IPS-15b (cell line): ENCODE measurements around the gene TCTN1.
"Not testable (repeated sequence)": the region's sequence is repeated elsewhere in the genome, so short reads cannot be mapped to it uniquely, and the experiment has no call there.

Experiments
- H3K27me3 ChIP-seq: one replicate; pipeline ENCODE4 v1.6.1; 2013; ENCODE audit warnings: low read length; ENCODE audit not compliant: control insufficient read depth, insufficient read depth
- H3K36me3 ChIP-seq: one replicate; pipeline ENCODE4 v1.6.1; 2013; ENCODE audit warnings: low read length; ENCODE audit not compliant: control insufficient read depth, insufficient read depth
- H3K4me1 ChIP-seq: one replicate; pipeline ENCODE4 v1.6.1; 2013; ENCODE audit warnings: mild to moderate bottlenecking, low read length; ENCODE audit not compliant: control insufficient read depth, insufficient read depth
- H3K4me3 ChIP-seq: one replicate; pipeline ENCODE4 v1.5.1; 2013; ENCODE audit warnings: low read depth, low read length
- H3K9ac ChIP-seq: one replicate; pipeline ENCODE4 v1.6.1; 2013; ENCODE audit warnings: low read depth, mild to moderate bottlenecking, low read length
- H3K9me3 ChIP-seq: one replicate; pipeline ENCODE4 v1.6.1; 2013; ENCODE audit warnings: mild to moderate bottlenecking, low read length; ENCODE audit not compliant: control insufficient read depth, insufficient read depth

The TCTN1 gene

DNA sequence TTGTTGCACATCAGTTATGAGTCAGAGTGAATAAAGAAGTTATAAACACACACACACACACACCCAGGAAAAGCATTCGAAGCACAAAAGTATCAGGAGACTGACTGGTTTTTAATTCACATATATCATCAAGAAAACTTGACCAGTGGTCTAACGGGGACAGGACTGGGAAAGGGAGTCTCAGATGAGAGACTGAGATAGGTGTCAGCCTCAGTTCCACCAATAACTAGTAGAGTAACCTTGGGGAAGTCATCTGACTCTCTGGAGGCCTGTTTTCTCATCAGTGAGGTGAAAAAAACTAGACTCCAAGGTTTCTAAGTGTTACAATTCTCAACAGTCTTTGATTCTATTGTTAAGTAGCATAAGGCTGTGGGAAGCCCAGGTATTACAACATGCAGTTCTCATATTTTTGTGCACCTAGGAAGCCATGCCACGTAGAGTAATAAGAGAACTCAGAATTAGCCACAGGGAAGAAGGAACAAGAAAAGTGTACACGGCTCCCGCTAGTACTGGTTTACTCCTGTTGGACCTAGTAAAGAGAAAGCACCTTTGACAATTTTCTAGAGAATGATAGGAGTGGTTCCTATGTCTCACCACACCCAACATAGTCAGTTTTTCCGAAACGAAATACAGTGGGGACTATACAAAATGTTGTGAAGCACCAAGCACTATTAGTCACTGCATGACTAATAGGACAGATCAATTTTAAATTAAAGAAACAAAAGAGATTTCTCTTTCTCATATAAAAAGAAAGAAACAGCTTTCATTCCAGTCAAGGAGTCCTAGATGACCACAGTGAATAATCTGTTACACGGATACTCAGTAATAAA lies 35.9 kb upstream of the TCTN1 start:
- Histone ChIP-seq H3K9ac (no peak overlapping the region), H3K36me3 (no peaks in the 10 kb centered on the region), H3K9me3 (no peaks in the 10 kb centered on the region), H3K4me1 (peaks cover 5% of the 10 kb centered on the region), H3K4me3 (no peak overlapping the region), H3K27me3 (no peaks in the 10 kb centered on the region)

DNA sequence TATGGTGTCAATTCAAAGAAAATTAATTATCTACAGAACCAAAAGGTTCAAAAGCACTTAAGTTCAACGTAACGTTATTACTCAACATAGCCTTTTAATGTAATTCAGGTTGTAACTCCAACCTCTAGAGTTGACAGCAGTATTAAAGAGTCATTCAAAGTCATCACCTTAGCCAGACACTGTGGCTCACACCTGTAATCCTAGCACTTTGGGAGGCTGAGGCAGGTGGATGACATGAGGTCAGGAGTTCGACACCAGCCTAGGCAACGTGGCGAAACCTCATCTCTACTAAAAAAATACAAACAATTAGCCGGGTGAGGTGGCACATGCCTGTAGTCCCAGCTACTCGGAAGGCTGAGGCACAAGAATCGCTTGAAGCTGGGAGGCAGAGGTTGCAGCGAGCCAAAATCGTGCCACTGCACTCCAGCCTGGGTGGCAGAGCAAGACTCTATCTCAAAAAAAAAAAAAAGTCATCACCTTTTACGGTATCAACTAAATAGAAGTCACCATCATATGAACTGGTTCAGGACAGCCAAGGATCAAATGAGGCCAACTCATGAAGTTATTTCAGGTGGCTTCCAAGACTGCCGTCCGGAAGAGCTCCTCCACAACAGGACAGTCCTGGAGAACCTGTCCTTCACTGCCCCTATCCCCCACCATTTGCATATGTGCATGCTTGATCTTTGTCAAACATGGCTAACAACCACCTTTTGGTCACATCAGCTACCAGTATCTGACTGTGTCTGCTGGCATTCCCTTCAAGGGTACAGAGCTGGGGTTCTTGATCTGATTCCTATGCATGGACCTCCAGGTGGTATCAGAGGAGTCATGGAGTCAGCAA lies 35.0 kb upstream of the TCTN1 start:
- Histone ChIP-seq H3K4me3 (peak overlapping the region; percentile 3), H3K9me3 (no peaks in the 10 kb centered on the region), H3K9ac (no peak overlapping the region), H3K27me3 (no peaks in the 10 kb centered on the region), H3K4me1 (peaks cover 5% of the 10 kb centered on the region), H3K36me3 (no peaks in the 10 kb centered on the region)

DNA sequence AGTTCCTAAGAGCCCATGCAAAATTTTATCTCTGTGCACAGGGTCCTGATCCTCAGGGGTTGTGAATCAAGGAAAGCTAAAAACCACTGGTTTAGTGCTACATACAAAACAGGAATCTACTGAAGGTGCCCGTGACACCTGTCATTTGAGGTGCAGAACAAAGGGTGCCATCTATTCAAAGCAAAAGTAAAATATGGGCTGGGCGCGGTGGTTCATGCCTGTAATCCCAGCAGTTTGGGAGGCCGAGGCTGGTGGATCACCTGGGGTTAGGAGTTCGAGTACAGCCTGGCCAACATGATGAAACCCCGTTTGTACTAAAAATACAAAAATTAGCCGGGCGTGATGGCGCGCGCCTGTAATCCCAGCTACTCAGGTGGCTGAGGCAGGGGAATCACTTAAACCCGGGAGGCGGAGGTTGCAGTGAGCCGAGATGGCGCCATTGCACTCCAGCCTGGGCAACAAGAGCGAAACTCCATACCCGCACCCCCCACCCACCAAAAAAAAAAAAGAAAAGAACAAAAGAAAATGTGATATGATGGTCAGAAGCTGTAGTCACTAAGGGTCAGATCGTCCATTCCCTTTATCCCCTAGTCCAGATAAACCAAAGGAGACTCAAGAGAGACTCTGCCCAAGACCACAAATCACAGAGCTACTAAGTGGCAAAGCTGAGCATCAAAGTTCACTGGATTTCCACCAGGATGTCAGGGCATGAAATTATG lies 34.2 kb upstream of the TCTN1 start:
- Histone ChIP-seq H3K27me3 (no peaks in the 10 kb centered on the region), H3K4me1 (peaks cover 5% of the 10 kb centered on the region), H3K36me3 (no peaks in the 10 kb centered on the region), H3K9ac (no peak overlapping the region), H3K9me3 (no peaks in the 10 kb centered on the region), H3K4me3 (peak overlapping the region; percentile 3)

DNA sequence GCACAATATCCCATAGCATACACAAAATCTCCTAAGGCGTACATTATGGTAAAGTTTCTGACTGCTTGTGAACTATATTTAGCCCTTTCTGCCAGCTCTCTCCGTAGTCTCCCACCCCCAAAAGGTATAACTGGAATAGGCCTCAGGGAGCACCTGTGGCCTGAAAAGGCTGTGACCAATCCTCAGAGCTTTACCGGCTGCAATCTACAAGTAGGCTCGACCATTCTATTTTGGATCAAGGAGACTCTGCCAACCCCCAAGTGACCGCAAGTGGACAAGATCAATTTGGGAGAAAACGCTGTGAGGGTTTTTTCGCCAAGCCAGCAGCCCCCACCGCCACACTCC lies 32.0 kb upstream of the TCTN1 start:
- H3K9me3 ChIP-seq, result no peaks in the 10 kb centered on the region
- no peaks in the 10 kb centered on the region for H3K27me3 ChIP-seq
- peaks cover 5% of the 10 kb centered on the region for H3K4me1 ChIP-seq
- peak overlapping the region; percentile 72 for H3K9ac ChIP-seq
- peak overlapping the region; percentile 91 for H3K4me3 ChIP-seq
- H3K36me3 ChIP-seq, result no peaks in the 10 kb centered on the region

DNA sequence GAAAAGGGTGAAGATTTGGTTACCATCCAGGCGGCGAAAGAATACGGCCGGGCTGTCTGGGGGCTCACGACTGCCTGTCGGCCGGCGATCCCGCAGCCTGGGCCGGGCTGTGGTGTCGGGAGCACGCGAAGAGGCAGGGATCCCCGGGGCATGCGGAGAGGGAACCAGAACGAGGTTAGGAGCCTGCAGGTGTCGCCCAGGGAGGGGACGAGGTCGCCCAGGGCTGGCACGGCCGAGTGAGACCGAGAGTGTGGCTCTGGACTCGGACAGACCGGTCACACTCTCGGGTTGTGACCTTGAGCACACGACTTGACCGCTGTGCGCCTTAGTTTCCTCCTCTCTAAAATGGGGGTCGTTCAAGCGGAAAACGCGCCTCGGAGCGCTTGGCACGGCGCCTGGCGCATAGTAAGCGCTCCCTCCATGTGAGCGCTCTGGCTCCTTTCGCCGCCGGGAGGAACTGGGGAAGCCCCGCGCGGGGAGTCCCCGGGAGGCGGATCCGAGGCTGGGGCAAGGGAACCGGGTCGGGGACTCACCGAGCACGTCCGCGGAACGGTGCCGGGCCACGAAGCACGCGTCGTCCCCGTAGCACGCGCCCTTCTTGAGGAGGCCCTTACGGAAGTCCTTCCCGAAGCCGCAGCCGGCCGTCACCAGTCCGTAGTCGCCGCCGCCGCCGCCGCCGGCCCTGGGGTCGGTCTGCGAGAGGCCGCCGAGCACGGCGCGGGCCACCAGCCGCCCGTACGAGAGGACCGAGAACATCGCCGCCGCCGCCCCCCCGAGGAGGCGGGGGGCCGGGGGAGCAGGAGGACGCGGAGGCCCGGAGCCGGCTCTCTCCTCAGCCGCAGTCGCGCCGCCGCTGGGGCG lies 31.4 kb upstream of the TCTN1 start:
- peak overlapping the region; percentile 91 for H3K4me3 ChIP-seq
- peaks cover 5% of the 10 kb centered on the region for H3K4me1 ChIP-seq
- H3K36me3 ChIP-seq, result no peaks in the 10 kb centered on the region
- no peaks in the 10 kb centered on the region for H3K27me3 ChIP-seq
- H3K9me3 ChIP-seq, result no peaks in the 10 kb centered on the region
- peak overlapping the region; percentile 72 for H3K9ac ChIP-seq

DNA sequence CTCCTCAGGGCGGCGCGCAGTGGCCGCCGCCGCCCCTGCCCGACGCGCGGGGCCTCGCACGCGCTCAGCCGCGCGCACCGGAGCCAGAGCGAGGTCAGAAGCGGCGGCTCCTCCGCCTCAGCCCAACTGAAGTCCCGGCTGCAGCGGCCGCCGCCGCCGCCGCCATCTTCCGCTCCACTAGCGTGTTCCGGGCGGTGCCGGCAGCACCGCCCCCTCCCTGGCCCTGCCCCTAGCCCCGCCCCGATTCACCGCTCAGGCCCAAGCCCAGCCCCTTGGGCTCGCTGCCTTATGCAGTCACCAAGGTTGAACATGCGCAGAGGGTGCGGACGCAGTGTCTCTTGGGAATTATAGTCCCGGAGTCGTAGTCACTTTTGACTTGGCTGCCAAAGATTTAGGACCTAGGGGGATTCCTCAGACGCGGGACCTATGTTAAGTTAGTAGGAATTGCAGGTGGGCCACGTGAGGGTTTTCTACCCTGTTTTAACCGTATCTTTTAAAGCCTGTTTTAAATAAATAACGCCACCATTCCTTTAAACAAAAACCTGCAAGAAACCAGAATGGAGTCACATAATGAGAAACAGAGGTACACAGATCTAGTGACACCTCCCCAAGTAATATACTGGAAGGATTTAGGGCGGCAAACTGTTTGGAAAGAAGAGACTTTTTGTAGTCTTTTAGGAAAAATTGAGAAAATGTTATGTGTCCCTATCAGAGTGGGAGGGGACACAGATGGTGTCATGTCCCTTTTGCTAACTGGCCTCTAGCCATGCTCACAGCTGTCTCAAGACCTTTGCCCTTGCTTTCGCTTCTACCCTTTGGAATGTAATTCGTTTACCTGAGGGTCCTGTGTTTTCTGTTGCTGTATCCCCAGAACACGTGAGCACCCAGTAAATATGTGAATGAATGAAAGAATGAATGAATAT lies 30.5 kb upstream of the TCTN1 start, which contains the start of gene PPTC7:
PPTC7 (minus strand) TSS at position 182 of the 923 bp plus-strand sequence. CDS start 287 bp downstream, outside the sequence.
- Histone ChIP-seq H3K4me1 (peaks cover 5% of the 10 kb centered on the region), H3K27me3 (no peaks in the 10 kb centered on the region), H3K36me3 (no peaks in the 10 kb centered on the region)

DNA sequence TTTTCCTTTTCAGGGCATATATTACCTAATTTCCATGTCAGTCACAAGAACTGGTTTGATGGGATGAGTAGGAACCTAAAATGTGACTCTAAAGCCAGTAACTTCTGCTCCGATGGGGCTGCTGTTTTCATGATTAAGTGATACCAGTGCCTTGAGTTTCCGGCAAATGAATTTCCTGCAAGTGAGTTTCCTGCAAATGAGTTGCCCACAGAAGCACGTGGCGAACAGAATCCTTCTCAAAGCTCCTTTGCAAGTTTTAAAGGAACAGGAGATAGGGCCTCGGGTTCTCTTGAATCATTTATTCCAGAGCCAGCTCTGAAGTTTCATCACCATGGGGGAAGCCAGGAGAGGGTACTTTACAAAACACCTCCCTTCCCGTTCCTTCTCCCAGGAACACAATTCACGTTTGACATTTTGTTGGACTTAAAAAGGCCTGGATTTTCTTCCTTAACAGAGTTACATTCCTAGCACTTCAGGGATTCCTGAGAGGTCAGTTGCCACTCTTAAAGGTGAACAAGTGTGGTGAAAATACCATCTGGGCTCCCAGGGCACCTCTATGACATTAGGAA lies 28.6 kb upstream of the TCTN1 start:
- Histone ChIP-seq H3K36me3 (no peaks in the 10 kb centered on the region), H3K4me3 (no peak overlapping the region), H3K9me3 (no peaks in the 10 kb centered on the region), H3K27me3 (no peaks in the 10 kb centered on the region), H3K4me1 (no peaks in the 10 kb centered on the region), H3K9ac (no peak overlapping the region)

More for the DNA sequence above, 30.5 kb upstream of the TCTN1 start, which contains the start of gene PPTC7:
- Histone ChIP-seq H3K9ac (peak within 1 kb of the TSS; percentile 72), H3K4me3 (peak within 1 kb of the TSS; percentile 91), H3K9me3 (no peaks in the 10 kb centered on the region)

DNA sequence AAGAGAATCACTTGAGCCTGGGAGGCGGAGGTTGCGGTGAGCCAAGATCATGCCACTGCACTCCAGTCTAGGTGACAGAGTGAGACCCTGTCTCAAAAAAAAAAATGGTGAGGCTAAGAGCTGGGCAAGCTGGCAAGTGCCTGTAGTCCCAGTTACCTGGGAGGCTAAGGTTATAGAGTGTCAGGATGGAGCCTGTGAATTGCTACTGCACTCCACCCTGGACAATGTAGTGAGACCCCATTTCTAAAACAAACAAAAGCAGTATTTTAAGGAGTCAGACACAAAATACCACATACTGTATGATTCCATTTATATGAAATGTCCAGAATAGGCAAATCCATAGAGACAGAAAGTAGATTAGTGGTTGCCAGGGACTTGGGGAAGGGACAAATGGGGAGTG lies 26.8 kb upstream of the TCTN1 start:
- not testable (repeated sequence) for H3K36me3 ChIP-seq, H3K4me1 ChIP-seq, H3K27me3 ChIP-seq, H3K9me3 ChIP-seq, H3K9ac ChIP-seq, H3K4me3 ChIP-seq

DNA sequence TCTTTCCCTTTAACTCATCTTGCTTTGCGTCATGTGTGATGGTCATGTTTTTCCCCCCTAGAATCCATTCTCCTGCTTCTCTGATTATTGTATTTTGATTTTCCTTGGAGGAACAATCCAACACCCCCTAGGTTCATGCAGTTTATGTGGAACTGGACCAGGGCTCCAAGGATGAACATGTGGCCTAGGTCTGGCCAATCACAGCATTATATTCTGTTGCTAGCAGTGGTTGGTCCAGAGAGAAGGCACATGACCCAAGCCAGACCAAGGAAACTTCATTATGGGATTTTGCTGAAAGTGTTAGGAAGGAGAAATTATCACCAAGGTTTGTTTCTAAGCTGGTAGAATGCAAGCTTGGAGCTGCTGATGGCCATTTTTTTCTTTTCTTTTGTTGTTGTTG lies 23.9 kb upstream of the TCTN1 start:
- no peaks in the 10 kb centered on the region for H3K9me3 ChIP-seq
- no peaks in the 10 kb centered on the region for H3K27me3 ChIP-seq
- peaks cover 6% of the 10 kb centered on the region for H3K4me1 ChIP-seq
- H3K36me3 ChIP-seq, result no peaks in the 10 kb centered on the region
- no peak overlapping the region for H3K9ac ChIP-seq
- no peak overlapping the region for H3K4me3 ChIP-seq

DNA sequence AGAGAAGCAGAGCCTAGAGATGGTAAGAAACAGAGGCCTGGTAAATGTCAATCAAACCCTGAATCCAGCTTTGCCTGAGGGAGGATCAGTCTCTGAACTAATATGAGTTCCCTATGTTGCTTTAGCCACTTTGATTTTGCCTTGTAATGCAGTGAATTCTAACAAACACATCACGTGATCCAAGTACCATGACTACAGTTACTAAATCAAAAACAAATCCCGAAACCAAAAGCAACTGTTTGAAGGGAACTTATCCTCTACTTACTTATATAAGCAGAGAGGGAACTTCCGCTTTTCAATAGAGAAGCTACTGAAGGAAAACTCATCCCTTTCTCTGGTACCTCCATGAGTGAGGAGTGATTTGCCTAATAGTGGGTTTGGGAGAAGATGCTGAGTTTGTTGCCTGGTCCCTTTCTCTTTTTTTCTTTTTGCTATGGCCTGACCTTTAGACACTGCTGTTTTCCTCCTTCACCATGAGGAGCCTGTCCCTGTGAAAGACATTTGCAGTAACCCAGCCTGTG lies 23.1 kb upstream of the TCTN1 start:
- H3K9me3 ChIP-seq, result no peaks in the 10 kb centered on the region
- no peaks in the 10 kb centered on the region for H3K36me3 ChIP-seq
- no peak overlapping the region for H3K9ac ChIP-seq
- no peaks in the 10 kb centered on the region for H3K27me3 ChIP-seq
- no peak overlapping the region for H3K4me3 ChIP-seq
- peaks cover 6% of the 10 kb centered on the region for H3K4me1 ChIP-seq
